HG02763 (cell line): ENCODE data around the gene WDFY4.
"Not testable (repeated sequence)": the region's sequence is repeated elsewhere in the genome, so short reads cannot be mapped to it uniquely, and the experiment has no call there.

ENCODE experiments used
- ATAC-seq: cut with Tn5 transposase; IDR thresholded peaks from one replicate; pipeline ENCODE4 v1.9.1; 2021; ENCODE audit warnings: mild to moderate bottlenecking, moderate library complexity; ENCODE audit not compliant: unreplicated experiment

The WDFY4 gene, protein sequence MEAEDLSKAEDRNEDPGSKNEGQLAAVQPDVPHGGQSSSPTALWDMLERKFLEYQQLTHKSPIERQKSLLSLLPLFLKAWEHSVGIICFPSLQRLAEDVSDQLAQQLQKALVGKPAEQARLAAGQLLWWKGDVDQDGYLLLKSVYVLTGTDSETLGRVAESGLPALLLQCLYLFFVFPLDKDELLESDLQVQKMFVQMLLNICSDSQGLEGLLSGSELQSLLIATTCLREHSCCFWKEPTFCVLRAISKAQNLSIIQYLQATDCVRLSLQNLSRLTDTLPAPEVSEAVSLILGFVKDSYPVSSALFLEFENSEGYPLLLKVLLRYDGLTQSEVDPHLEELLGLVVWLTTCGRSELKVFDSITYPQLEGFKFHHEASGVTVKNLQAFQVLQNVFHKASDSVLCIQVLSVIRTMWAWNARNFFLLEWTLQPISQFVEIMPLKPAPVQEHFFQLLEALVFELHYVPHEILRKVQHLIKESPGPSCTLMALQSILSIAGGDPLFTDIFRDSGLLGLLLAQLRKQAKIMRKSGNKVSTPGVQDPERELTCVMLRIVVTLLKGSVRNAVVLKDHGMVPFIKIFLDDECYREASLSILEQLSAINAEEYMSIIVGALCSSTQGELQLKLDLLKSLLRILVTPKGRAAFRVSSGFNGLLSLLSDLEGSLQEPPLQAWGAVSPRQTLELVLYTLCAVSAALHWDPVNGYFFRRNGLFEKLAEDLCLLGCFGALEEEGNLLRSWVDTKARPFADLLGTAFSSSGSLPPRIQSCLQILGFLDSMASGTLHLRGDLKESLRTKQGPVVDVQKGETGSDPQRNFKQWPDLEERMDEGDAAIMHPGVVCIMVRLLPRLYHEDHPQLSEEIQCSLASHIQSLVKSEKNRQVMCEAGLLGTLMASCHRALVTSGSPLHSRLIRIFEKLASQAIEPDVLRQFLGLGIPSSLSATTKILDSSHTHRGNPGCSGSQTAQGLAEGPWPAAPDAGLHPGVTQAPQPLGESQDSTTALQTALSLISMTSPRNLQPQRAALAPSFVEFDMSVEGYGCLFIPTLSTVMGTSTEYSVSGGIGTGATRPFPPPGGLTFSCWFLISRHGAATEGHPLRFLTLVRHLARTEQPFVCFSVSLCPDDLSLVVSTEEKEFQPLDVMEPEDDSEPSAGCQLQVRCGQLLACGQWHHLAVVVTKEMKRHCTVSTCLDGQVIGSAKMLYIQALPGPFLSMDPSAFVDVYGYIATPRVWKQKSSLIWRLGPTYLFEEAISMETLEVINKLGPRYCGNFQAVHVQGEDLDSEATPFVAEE (N-terminal part only)

DNA sequence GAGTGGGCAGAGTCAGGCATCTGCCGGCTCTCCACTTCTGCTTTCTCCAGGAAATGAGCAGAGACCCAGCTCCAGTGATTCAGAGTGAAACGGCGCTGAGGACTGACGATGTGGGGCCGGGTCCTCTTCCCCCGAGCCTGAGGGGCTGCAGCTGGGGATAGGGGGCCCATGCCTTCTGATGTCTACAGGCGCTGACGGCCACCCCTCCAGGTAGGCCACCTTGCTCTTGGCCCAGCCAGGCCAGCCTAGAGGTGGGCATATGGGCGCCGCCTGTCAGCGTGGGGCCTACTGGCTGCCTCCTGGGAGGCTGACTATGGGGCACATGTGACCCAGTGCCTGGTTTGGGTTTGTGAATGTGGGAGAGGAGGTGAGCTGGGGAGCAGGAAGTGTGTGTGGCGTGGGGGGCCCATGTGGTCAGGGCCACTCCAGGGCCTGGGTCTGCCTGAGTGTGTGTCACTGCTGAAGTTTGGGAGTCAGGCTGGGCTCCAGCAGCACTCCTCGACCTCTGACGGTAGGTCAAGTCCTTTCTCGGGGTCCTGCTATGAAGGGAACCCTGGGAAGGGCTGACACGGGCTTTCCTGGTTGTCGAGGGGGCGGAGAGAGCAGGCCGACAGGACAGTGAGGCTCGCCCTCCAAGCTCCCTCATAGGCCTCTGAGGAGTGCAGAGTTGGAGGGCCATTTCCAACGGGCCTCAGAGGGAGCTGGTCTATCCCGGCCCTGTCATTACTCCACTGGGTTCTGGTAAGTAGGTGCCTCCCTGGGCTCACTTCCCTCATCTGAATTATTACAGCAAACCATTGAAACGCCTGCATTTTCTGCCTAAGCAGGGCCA lies at the start of gene WDFY4:
TSS of gene WDFY4 (plus strand) at position 82 of the 832 bp plus-strand sequence. CDS start 24,860 bp downstream, outside the sequence.
- peak; percentile 61 for ATAC-seq

DNA sequence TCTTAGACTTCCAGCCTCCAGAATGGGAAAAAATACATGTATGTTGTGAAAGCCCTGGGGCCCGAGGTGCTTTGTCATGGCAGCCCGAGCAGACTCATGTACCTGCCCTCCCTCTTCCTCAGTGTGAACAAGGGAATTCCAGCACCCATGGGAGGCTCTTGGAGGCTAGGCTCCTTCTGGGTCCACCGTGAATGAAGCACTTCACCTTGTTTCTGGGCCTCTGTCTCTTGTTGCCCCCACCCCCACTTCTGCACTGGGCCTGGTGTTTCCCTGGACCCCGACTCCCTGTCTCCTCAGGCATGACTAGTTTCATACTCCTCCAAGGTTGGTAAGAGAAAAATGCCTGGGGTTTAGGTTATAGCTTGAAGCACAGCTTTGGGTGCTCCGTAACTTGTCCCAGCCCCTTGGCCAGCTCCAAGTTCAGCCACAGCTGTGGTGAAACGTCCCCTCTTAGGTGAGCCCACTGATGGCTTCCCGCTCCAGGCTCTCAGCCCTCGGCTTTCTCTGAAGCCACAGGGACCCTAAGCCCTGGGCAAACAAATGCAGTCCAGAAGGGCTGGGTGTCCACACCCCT lies 49.6 kb upstream of the WDFY4 start:
- no peak for ATAC-seq

DNA sequence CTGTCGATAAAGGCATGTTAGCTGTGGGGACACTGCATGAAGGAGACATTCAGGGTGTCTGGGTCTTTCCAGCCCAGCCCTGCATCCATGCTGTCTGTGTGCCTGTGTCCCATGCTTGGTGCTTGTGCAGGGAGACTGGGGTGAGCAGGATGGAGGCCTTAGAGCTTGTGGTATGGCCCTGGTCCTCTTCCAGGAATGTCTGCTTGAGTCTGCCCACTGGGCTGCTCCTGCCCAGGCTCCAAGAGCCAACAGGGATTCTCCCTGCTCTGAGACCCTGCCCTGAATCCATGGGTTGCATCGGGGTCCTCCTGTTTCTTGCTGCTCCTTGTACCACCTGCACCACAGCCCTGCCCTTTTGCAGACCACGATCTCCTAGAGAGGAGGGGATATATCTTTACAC lies 48.4 kb upstream of the WDFY4 start:
- ATAC-seq = no peak

DNA sequence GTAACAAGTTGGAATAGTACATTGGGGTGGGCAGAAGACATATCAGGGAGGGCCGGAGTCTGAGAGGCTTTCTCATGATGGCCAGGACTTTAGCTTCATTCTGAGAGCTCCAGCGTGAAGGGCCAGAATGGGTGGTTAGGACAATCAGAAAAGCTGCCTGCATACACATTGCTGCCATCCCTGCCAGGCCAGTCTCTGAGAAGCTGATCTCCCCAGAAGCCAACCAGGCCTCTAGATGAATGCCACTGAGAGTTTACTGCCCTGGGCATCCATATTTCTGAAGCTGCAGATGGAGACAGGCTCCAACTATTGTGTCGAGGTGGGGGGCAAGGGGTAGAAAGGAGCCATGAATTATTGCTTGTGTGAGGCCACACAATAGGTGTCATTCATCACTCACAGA lies 47.8 kb upstream of the WDFY4 start:
- no peak for ATAC-seq

DNA sequence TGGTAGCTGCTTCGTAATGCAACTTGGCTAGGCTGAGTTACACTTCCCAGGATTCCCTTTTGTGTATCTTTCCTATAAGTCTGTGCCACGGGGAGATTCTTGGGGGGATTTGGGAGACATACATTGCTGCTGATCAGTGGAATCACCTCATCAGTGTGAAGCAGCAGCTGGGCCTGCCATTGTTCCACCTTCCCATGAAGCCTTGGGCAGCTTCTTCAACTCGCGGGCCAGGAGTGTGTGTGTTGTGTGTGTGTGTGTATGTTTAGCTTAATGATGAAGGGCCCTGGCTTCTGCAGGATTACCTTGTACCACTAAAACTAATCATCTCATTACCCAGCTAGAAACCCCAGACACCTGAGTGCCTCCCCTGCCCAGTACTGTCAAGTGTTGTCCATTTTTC lies 46.5 kb upstream of the WDFY4 start:
- ATAC-seq = no peak

DNA sequence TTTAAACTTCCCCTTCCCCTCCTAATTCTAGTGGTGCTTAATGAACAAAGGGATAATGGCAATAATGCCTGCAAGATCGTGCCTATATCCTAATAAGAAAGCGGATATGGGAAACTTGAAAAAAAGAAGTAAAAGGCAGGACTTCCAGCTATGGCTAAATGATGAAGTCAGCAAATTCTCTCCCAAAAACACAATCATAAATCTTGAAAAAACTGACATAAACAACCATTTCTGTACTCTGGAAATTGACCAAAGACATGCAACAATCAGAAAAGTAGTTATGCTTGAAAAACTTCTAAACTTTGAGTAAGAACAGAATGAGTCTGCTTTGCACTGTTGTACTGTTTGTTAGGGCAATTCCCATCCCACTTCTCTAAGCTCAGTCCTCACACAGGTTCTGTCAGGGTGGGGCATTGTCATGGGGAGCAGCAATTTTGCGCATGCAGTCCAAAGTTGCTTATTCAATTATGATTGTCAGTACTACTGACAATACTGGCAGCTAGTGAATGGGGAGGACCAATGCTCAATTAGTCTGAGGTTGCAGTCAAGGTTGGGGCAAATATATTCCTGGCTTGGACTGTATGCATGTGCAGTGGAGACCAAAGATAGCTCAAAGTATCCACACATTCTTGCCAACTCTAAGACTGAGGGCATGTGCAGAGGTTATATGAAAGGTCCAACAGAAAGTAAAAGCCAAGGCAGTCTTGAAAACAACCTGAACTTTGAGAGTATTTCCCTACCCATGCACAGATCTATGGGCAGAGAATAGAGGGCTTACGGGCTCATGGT lies 45.7 kb upstream of the WDFY4 start:
- ATAC-seq = no peak

DNA sequence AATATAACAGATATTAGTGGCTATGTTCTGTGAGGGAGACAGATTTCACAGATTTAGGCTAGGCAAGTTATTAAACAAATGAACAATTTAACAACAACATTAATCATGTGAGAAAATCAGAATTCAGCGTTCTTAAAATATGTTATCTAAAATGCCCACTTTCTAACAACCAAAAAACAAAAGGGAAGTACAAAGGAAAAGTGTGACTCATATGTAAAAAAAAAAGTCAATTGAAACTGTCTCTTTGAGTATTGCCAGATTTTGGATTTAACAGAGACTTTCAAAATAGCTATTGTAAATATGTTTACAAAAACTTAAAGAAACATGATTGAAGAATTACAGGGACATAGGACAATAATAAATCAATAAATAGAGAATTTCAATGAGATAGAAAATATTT lies 45.0 kb upstream of the WDFY4 start:
- ATAC-seq = no peak

DNA sequence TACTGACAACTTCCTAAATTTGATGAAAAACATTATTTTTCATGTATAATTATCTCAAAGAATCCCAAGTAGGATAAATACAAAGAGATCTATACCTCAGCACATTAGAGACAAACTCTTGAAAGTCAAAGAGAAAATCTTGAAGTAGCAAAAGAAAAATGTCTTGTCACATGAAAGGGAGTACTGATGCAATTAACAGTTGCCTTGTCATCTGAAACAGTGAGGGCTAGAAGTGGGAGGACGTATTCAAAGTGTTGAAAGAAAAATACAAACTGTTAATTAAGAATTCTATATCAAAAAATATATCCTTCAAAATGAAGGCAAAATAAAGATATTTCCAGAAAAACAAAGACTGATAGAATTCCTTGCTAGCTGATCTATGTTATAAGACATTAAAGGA lies 44.3 kb upstream of the WDFY4 start:
- no peak for ATAC-seq

DNA sequence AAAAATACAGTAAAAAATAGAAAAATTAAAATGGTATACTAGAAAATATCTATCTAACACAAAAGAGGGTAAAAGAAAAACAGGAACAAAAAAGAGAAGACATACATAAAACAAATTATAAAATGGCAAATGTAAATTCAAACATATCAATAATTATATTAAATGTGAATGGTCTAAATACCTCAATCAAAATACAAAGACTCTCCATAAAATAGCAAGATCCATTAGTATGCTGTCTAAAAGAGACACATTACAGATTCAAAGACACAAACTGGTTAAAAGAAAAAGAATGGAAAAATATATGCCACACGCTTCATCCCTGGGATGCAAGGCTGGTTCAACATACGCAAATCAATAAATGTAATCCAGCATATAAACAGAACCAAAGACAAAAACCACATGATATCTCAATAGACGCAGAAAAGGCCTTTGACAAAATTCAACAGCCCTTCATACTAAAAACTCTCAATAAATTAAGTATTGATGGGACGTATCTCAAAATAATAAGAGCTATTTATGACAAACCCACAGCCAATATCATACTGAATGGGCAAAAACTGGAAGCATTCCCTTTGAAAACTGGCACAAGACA lies 43.5 kb upstream of the WDFY4 start:
- not testable (repeated sequence) for ATAC-seq

DNA sequence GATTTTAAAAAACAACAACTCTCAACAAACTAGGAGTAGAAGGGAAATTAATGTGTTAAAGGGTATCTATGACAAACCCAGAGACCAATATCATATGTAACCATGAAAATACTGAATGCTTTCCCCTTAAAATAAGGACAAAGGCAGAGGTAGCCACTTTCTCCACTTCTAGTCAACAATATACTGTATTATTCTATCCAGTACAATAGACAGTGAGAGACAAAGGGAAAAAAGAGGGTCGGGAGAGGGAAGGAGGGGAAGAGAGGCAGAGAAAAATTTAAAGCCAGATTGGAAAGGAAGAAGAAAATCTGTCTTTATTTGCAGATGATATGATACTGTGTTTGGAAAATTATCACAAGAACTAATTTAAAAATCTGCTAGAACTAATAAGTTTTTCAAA lies 39.1 kb upstream of the WDFY4 start:
- no peak for ATAC-seq

DNA sequence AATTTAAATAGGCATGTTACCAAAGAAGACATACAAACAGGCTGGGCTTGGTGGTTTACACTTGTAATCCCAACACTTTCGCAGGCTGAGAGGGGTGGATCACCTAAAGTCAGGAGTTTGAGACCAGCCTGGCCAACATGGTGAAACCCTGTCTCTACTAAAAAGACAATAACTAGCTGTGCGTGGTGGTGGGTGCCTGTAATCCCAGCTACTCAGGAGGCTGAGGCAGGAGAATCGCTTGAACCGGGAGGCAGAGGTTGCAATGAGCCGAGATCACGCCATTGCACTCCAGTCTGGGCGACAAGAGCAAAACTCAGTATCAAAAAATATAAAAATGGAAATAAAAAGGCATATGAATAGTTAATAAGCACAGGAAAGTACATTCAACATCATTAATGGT lies 37.6 kb upstream of the WDFY4 start:
- ATAC-seq = not testable (repeated sequence)

DNA sequence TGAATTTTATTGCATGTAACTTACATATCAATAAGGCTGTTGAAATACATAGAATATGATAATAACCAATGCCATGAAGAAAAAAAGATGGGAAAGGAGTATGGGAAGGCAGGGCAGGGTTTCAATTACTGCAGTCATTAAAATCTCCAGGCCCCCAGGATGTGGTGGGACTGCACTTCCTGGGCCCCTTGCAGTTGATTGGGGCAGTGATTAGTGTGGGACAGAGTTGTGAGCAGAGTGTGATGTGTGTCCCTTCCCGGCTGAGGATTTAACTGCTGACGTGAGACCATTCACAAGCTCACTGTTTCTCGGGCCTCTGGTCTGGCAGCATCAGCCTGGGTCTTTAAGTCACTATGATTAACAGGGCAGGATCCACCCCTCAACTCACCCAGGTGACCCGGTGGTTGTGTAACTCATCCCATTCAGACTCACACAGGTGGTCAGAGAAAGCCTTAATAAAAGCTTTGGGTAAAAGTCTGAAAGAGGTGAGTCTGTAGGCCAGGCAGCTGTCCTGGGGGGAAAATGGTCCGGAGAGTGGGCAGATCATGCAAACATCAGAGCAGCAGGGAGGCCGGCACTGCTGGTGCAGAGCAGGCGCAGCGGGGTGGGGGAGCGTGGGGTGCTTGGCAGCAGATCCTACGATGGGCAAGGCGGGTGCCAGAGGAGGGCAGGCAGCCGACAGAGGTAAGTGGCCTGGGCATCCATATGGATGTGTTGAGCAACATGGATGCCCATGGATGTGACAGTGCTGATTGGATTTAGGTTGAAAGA lies 36.3 kb upstream of the WDFY4 start:
- ATAC-seq = no peak

DNA sequence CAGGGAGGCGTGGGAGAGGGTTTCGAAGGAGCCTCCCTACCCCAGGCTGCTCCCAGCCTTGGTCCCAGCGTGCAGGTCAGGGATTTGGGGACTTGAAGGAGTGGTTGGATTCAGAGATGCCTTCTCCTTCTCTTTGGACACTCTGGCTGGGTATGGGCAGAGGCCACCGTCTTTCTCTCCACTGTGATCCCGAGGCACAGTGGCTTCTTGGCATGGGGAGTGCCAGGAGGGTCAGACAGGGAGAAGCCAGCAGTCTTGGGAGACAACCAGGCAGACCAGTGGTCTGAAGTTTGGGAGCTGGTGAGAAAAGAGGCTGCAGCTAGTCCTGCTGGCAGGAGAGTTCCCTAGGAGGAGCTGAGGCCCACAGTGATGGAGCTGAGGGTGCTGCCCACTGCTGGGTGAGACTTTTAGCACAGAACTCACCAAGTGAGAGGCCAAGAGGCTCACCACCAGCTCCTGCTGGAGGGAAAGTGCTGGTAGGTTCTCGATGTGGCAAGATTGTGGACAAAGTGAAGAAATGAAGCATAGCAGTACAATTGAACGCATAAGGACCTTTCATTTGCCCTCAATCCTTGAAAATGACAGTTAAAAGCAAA lies 35.2 kb upstream of the WDFY4 start:
- no peak for ATAC-seq

DNA sequence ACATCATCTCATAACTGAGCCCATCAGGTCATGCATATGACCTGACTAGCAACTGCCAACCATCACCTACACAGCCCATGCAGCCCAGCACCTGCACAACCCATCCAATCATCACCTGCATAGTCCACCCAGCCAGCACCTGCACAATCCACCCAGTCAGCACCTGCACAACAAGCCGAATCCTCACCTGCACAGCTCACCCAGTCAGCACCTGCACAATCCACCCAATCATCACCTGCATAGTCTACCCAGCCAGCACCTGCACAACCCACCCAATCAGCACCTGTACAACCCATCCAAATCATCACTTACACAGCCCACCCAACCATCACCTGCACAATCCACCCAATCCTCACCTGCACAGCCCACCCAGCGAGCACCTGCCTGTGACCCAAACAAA lies 33.4 kb upstream of the WDFY4 start:
- ATAC-seq = no peak

DNA sequence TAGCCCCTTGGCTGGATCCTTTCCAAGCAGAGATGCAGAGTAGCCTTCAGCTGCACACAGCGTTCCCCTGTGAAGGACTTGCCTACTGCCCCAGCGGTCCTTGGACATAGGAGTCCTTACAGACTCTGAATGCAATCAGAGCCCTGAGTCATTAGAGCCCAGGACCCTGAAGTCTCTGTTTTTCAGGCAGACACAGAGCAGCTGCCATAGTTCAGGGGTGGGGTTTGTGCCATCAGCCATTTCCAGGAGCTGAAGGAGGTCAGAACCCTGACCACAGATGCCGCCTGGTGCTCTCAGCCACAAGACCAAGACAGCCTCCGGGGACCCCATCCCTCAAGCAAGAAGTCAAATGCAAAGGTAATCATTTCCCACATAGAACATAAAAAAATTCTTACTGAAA lies 32.8 kb upstream of the WDFY4 start:
- ATAC-seq = no peak

DNA sequence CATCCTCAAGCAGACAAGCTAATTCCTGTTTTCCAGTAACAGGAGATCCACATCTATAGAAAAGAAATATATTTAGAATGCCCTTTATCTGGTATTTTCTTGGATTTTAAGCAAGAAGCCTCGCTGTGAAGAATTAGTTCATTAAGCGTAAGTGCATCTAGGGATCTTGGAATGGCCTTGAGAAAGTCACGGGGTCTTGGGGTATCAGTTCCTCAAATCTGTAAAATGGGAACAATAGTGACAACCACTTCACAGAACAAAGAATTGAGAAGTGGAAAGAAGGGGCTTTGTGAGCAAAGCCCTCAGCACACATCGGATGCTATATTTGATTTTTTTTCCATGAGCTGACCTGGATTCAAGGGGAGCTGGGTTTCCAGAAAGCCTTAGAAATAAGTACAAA lies 32.3 kb upstream of the WDFY4 start:
- ATAC-seq = no peak

DNA sequence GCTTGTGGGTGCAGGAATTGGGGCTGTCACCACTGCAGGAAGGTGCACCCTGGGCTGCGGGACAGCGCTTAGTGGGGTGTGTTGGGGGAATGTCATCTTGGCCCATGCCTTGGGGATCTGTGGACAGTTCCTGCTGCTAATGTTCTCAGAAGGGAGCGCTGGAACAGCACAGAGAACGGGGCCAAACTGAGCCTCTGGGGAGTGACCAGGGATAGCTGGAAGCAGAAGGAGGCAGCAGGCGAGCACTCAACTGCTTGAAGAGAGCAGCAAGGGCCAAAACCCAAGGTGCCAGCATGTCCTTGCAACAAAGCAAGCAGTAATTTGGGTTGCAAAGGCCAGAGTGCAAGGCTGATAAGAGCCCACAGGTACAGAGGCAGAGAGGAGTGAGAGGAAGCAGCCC lies 31.3 kb upstream of the WDFY4 start:
- no peak for ATAC-seq
